ENCODE measurements around the gene OSBPL7.
"Not testable (repeated sequence)": the region's sequence is repeated elsewhere in the genome, so short reads cannot be mapped to it uniquely, and the experiment has no call there.

OSBPL7 gene

GRCh38 chr17:47801176-47801765 lies 20.3 kb downstream of the OSBPL7 start:
- no peak for TF ChIP-seq ZNF274 (IDR thresholded peaks at IDR 0.05; ENCODE audit: low read depth, low read length)
- no peak overlapping the region for H3K4me3 ChIP-seq (ENCODE audit: low read length)

GRCh38 chr17:47800686-47801085 lies 20.9 kb downstream of the OSBPL7 start:
- H3K4me3 ChIP-seq (ENCODE audit: low read length): no peak overlapping the region
- TF ChIP-seq ZNF274 (IDR thresholded peaks at IDR 0.05; ENCODE audit: low read depth, low read length): no peak

DNA sequence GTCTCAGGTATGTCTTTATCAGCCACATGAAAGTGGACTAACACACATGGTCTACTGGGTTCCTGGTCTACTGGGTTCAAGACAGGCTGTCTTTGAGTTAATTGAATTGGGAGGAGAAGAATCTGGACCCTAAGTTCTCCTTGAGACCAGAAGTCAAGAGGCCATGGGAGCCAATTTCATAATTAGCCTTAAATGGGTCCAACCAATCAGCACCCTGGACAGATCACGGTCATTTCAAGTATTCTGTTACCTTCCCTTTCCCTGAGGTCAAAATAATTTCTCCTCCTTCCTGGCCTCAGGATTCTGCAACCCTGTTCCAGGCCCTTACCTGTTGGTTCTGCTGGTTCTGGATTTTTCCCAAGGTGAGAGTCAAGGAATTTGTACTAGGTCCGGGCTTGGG lies 23.8 kb downstream of the OSBPL7 start:
- no peak overlapping the region for H3K4me3 ChIP-seq (ENCODE audit: low read length)
- TF ChIP-seq ZNF274 (IDR thresholded peaks at IDR 0.05; ENCODE audit: low read depth, low read length): no peak

DNA sequence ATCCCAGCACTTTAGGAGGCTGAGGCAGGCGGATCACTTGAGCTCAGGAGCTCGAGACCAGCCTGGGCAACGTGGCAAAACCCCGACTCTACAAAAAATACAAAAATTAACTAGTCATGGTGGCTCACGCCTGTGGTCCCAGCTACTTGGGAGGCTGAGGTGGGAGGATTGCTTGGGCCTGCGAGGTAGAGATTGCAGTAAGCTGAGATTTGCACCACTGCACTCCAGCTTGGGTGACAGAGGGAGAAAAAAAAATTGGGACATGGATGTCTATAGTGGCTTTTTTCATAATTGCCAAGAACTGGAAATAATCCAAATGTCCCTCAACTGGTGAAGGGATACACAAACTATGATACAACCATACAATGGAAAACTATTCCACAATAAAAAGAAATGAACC lies 28.6 kb downstream of the OSBPL7 start:
- no peak for TF ChIP-seq ZNF274 (IDR thresholded peaks at IDR 0.05; ENCODE audit: low read depth, low read length)
- no peak overlapping the region for H3K4me3 ChIP-seq (ENCODE audit: low read length)

GRCh38 chr17:47792457-47792856 lies 29.1 kb downstream of the OSBPL7 start:
- TF ChIP-seq ZNF274 (IDR thresholded peaks at IDR 0.05; ENCODE audit: low read depth, low read length): no peak
- H3K4me3 ChIP-seq (ENCODE audit: low read length): no peak overlapping the region

DNA sequence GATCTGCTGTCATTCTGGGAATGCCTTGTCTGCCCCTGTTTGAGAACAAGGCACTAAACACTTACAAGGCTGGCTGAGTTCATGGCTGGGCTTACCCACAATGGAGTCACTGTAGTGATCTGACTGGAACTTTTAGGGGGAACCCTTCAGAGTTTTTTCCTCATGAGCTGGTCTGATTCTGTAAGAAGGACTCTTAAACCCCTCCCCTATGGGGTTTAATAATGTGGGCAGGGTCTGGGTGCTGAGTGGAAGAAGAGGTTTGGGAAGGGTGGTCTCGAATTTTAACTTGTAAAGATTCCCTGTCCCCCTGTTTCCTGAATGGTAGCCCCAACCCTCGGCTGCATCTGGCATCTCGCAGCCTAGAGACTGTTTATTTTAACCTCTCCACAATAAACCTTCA lies 30.6 kb downstream of the OSBPL7 start:
- no peak for TF ChIP-seq ZNF274 (IDR thresholded peaks at IDR 0.05; ENCODE audit: low read depth, low read length)

GRCh38 chr17:47789611-47790561 lies 31.7 kb downstream of the OSBPL7 start:
- TF ChIP-seq ZNF274 (IDR thresholded peaks at IDR 0.05; ENCODE audit: low read depth, low read length): no peak
- H3K4me3 ChIP-seq (ENCODE audit: low read length): no peak overlapping the region; the same call in 1 of the 2 replicates

More for the DNA sequence above, 30.6 kb downstream of the OSBPL7 start:
- no peak overlapping the region for H3K4me3 ChIP-seq (ENCODE audit: low read length)

- no peak for TF ChIP-seq ZNF274 (IDR thresholded peaks at IDR 0.05; ENCODE audit: low read depth, low read length)
- no peak overlapping the region for H3K4me3 ChIP-seq (ENCODE audit: low read length)
Measured at GRCh38 chr17:47785538-47786123, 36.0 kb downstream of the OSBPL7 start.

GRCh38 chr17:47781397-47781796 lies 40.2 kb downstream of the OSBPL7 start:
- no peak for TF ChIP-seq ZNF274 (IDR thresholded peaks at IDR 0.05; ENCODE audit: low read depth, low read length)
- H3K4me3 ChIP-seq (ENCODE audit: low read length): no peak overlapping the region

DNA sequence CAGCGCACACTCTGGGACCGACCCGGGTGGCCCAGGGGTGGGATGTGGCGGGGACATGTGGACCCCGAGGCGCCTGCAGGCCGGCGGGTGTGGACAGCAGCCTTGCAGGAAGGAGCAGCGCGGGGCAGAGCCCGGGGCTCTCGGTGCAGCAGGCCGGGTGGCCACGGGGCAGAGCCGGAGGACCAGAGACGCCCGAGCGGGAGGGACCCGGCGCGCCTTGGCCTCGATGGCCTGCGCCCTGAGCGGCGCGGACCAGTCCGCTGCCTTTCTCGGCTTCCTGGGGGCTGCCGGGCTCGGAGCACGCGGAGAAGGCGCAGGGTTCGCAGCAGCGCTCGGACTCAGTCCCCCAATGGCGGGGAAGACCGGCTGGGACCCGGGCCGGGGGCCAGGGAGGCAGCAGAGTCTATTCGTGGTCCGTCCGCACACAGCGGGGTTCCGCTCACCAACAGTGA lies 43.4 kb downstream of the OSBPL7 start:
- no peak overlapping the region for H3K4me3 ChIP-seq (ENCODE audit: low read length)
- TF ChIP-seq ZNF274 (IDR thresholded peaks at IDR 0.05; ENCODE audit: low read depth, low read length): no peak

GRCh38 chr17:47776330-47777197 lies 45.0 kb downstream of the OSBPL7 start:
- TF ChIP-seq ZNF274 (IDR thresholded peaks at IDR 0.05; ENCODE audit: low read depth, low read length): no peak
- no peak overlapping the region for H3K4me3 ChIP-seq (ENCODE audit: low read length)

GRCh38 chr17:47774987-47775580 lies 46.5 kb downstream of the OSBPL7 start:
- no peak overlapping the region for H3K4me3 ChIP-seq (ENCODE audit: low read length)
- TF ChIP-seq ZNF274 (IDR thresholded peaks at IDR 0.05; ENCODE audit: low read depth, low read length): no peak

DNA sequence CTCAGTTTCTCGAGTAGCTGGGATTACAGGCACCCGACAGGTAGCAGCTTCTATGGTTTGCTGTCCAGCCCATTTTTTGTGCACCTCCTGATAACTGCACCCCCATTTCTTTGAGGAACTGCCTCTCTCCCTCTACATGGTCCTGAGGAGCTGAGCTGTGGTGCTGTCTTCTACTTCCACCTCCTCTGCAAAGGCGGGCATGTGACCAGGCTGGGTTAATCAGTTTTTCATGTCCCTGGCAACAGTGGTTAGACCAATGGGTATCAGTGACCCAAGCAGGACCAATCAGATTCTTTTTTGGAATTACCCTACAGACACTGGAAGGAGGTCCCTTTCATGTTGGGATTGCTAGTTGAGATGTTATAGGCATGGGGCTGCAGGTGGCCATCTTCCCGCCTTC lies 47.3 kb downstream of the OSBPL7 start:
- TF ChIP-seq ZNF274 (IDR thresholded peaks at IDR 0.05; ENCODE audit: low read depth, low read length): no peak
- H3K4me3 ChIP-seq (ENCODE audit: low read length): no peak overlapping the region

DNA sequence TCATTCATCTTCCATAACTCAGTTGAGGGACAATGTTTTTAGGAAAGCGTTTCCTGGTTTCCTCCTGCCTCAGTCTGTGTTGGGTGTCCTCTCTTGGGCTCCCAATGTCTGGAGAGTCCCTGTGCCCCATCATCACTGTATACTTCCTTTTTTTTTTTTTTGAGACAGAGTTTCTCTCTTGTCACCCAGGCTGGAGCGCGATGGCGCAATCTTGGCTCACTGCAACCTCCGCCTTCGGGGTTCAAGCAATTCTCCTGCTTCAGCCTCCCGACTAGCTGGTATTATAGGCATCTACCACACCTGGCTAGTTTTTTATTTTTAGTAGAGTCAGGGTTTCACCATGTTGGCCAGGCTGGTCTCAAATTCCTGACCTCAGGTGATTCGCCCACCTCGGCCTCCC lies 47.9 kb downstream of the OSBPL7 start:
- H3K4me3 ChIP-seq (ENCODE audit: low read length): not testable (repeated sequence)
